ENCODE data around the gene AKAP8. TPM values are rescaled to one million over a fixed set of nuclear protein-coding genes. Genes with fewer than 3 reads are reported as not detected.

Gene AKAP8
- polyA plus RNA-seq, 1 donor from 2014 or later, result 22.7 TPM

GRCh38 chr19:15315101-15315500 lies 64.5 kb downstream of the AKAP8 start:
- no peaks in the 10 kb centered on the region for H3K36me3 ChIP-seq (ENCODE audit: insufficient read depth, low read length)
- H4K20me1 ChIP-seq (ENCODE audit: insufficient read depth), result peaks cover 40% of the 10 kb centered on the region
- H3K79me2 ChIP-seq (replicated peaks; ENCODE audit: insufficient read depth, low read length), result peaks cover 80% of the 10 kb centered on the region
- no peaks in the 10 kb centered on the region for H3F3A ChIP-seq (ENCODE audit: insufficient read depth, low read length, poor library complexity, severe bottlenecking)
- H3K9me2 ChIP-seq (ENCODE audit: insufficient read depth, low read length), result no peaks in the 10 kb centered on the region
- no peaks in the 10 kb centered on the region for H3K27me3 ChIP-seq (ENCODE audit: insufficient read depth, low read depth, low read length)
- TF ChIP-seq CTCF (IDR thresholded peaks at IDR 0.05; ENCODE audit: poor library complexity, severe bottlenecking) (no peak), REST (IDR thresholded peaks at IDR 0.05; ENCODE audit: borderline replicate concordance) (no peak), MXI1 (conservative IDR thresholded peaks at IDR 0.05; ENCODE audit: poor library complexity, severe bottlenecking) (no peak), TAF1 (IDR thresholded peaks at IDR 0.05; ENCODE audit: low read depth) (no peak), SMC3 (conservative IDR thresholded peaks at IDR 0.05; ENCODE audit: poor library complexity) (no peak), EP300 (conservative IDR thresholded peaks at IDR 0.05; ENCODE audit: poor library complexity, severe bottlenecking) (no peak), POLR2AphosphoS5 (IDR thresholded peaks at IDR 0.05) (no peak), RAD21 (conservative IDR thresholded peaks at IDR 0.05) (no peak), EZH2 (IDR thresholded peaks at IDR 0.05; ENCODE audit: borderline replicate concordance, insufficient read depth, low read length, poor library complexity, severe bottlenecking) (no peak)
- no peak overlapping the region for H2AFZ ChIP-seq (ENCODE audit: low read depth, low read length)
- H3K4me3 ChIP-seq (ENCODE audit: low read length), result no peak overlapping the region
- no peaks in the 10 kb centered on the region for H3K9me3 ChIP-seq (ENCODE audit: low read length)
- H3K27ac ChIP-seq (ENCODE audit: low read length), result no peak overlapping the region
- H3K4me2 ChIP-seq (ENCODE audit: low read length), result no peak overlapping the region
- no peak overlapping the region for H3K9ac ChIP-seq (ENCODE audit: low read length)

- H4K20me1 ChIP-seq (ENCODE audit: insufficient read depth), result peaks cover 27% of the 10 kb centered on the region
- no peak overlapping the region for H3K9ac ChIP-seq (ENCODE audit: low read length)
- no peak overlapping the region for H2AFZ ChIP-seq (ENCODE audit: low read depth, low read length)
- no peaks in the 10 kb centered on the region for H3K9me2 ChIP-seq (ENCODE audit: insufficient read depth, low read length)
- no peak overlapping the region for H3K4me3 ChIP-seq (ENCODE audit: low read length)
- no peaks in the 10 kb centered on the region for H3F3A ChIP-seq (ENCODE audit: insufficient read depth, low read length, poor library complexity, severe bottlenecking)
- no peaks in the 10 kb centered on the region for H3K27me3 ChIP-seq (ENCODE audit: insufficient read depth, low read depth, low read length)
- H3K36me3 ChIP-seq (ENCODE audit: insufficient read depth, low read length), result no peaks in the 10 kb centered on the region
- no peaks in the 10 kb centered on the region for H3K9me3 ChIP-seq (ENCODE audit: low read length)
- TF ChIP-seq SMC3 (conservative IDR thresholded peaks at IDR 0.05; ENCODE audit: poor library complexity) (no peak), CTCF (IDR thresholded peaks at IDR 0.05; ENCODE audit: poor library complexity, severe bottlenecking) (no peak), RAD21 (conservative IDR thresholded peaks at IDR 0.05) (no peak), REST (IDR thresholded peaks at IDR 0.05; ENCODE audit: borderline replicate concordance) (no peak), TAF1 (IDR thresholded peaks at IDR 0.05; ENCODE audit: low read depth) (no peak), EP300 (conservative IDR thresholded peaks at IDR 0.05; ENCODE audit: poor library complexity, severe bottlenecking) (no peak), POLR2AphosphoS5 (IDR thresholded peaks at IDR 0.05) (no peak), EZH2 (IDR thresholded peaks at IDR 0.05; ENCODE audit: borderline replicate concordance, insufficient read depth, low read length, poor library complexity, severe bottlenecking) (no peak), MXI1 (conservative IDR thresholded peaks at IDR 0.05; ENCODE audit: poor library complexity, severe bottlenecking) (no peak)
- H3K79me2 ChIP-seq (replicated peaks; ENCODE audit: insufficient read depth, low read length), result peaks cover 73% of the 10 kb centered on the region
- no peak overlapping the region for H3K4me2 ChIP-seq (ENCODE audit: low read length)
- no peak overlapping the region for H3K27ac ChIP-seq (ENCODE audit: low read length)
Measured at GRCh38 chr19:15313649-15314279, 65.8 kb downstream of the AKAP8 start.

Measured in neural cell (in vitro differentiated cells).